NCI-H128 (cell line): ENCODE data around the gene KIF18B.

ENCODE experiments used
- DNase-seq: peaks from one replicate; lab custom pipeline; 2025; ENCODE audit not compliant: unreplicated experiment; lab: John Stamatoyannopoulos, UW

KIF18B gene

DNA sequence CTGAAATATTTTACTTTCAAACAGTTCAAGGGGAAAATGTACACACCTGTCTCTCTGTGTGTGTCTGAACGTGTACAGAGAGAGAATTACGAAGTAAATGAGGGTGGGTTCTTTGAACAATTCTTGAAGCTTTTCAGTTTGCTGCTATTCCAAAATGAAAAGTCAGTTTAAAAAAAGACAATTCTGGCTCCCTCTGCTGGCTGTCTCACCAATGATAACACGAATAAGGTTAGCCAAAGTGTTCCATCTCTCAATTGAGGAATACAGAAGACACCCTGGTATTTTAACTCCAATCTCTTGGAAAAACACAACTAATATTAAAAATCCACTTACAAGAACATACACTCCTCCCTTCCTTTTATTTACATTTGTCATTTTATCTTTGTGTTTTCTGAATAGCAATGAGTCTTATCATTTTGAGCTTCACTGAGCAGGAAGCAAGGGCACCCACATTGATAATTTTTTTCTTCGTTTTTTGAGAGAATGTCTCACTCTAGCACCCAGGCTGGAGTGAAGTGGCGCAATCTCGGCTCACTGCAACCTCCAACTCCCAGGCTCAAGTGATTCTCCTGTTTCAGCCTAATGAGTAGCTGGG, 68.8 kb downstream of the KIF18B start:
- no peak for DNase-seq

DNA sequence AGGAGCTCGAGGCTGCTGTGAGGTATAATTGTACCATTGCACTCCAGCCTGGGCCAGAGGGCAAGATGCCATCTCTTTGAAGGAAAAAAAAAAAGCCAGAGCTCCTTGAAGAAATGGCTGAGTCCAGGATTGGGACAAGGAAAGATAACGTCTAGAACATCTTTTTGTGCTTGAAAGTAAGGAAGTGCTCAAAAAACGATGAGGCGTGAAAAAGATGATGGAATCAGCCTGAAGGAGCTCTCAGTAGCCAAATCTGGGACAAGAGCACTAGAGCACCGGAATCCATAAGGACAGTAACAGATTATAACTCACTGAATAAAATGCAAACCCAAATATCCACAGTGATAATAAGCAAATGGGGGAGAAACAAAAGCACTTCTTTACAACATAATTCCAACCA, 70.5 kb downstream of the KIF18B start:
- DNase-seq: no peak

DNA sequence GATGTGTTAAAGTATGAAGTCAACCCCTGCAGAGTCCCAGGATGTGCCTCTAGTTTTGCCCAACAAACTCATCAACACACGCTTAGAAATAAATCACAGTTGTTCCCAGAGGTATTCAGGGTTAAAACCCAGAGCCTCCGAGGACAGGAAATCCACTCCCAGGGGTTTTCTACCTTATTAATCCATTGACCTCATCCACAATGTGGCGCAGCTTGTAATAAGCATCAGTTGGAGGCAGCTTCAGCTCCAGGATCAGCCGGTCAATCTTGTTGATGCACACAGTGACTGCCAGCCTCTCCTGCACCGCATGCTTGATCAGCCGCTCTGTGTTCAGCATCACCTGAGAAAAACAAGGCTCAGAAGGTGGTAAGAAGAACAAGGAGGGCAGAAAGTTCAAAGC, 71.8 kb downstream of the KIF18B start:
- DNase-seq: no peak
